ENCODE results near the gene KPNA5. TPM values are rescaled to one million over a fixed set of nuclear protein-coding genes. Genes with fewer than 3 reads are reported as not detected.

KPNA5 gene
- total and polyA plus RNA-seq, 2 of the 8 experiments (the other 6 are each of a cell fraction or from before 2014, with no cell fraction given) = 2.0 to 9.7 TPM

GRCh38 chr6:116705917-116706316 lies 24.9 kb downstream of the KPNA5 start:
- Histone ChIP-seq H3K18ac (ENCODE audit: extremely low read depth, low read length) (no peak overlapping the region), H3K9ac (replicated peaks in 1 of 4; ENCODE audit: extremely low read depth in 1 of 4, low read depth in 3 of 4, low read length in 3 of 4) (no peak overlapping the region), H3K27me3 (replicated peaks in 1 of 4; ENCODE audit: control insufficient read depth in 3 of 4, extremely low read depth in 1 of 4, insufficient read depth in 3 of 4, low read length in 3 of 4) (no peaks in the 10 kb centered on the region), H3K4me3 (ENCODE audit: extremely low read depth in 1 of 4, insufficient read depth in 2 of 4, low read depth in 3 of 4, low read length in 4 of 4) (no peak overlapping the region), H2AFZ (ENCODE audit: low read length) (no peak overlapping the region), H2BK15ac (ENCODE audit: low read length) (no peak overlapping the region), H3K14ac (ENCODE audit: insufficient read length) (no peak overlapping the region), H3K56ac (replicated peaks; ENCODE audit: insufficient read length, low read depth, low read length) (no peak overlapping the region), H3K4ac (replicated peaks; ENCODE audit: insufficient read length, low read depth, low read length) (no peak overlapping the region), H3K4me1 (replicated peaks in 1 of 4; ENCODE audit: control insufficient read depth in 3 of 4, insufficient read depth in 4 of 4, low read length in 3 of 4) (no peaks in the 10 kb centered on the region), H2BK12ac (ENCODE audit: low read depth, low read length) (no peak overlapping the region), H3K23ac (ENCODE audit: insufficient read length) (no peak overlapping the region), H4K5ac (ENCODE audit: insufficient read length, low read depth, low read length) (no peak overlapping the region), H3K36me3 (ENCODE audit: control insufficient read depth in 2 of 4, insufficient read depth in 4 of 4, low read length in 3 of 4) (peaks cover 2 to 57% (median 12%) of the 10 kb centered on the region in 4 experiments; a peak in 6 of 8 replicates), H3K4me2 (ENCODE audit: insufficient read depth in 1 of 2, low read depth in 2 of 2, low read length in 2 of 2) (no peak overlapping the region), H3K9me3 (ENCODE audit: insufficient read depth in 2 of 2, low read depth in 1 of 2, low read length in 1 of 2) (no peaks in the 10 kb centered on the region), H4K8ac (ENCODE audit: extremely low read depth, insufficient read depth, low read length) (no peak overlapping the region), H2AK5ac (ENCODE audit: low read depth, low read length) (no peak overlapping the region), H3K27ac (ENCODE audit: low read depth, low read length) (no peak overlapping the region), H3K79me2 (ENCODE audit: control insufficient read depth in 1 of 2, insufficient read depth in 2 of 2, low read length in 2 of 2) (no peaks in the 10 kb centered on the region), H3K23me2 (ENCODE audit: low read depth, low read length) (no peaks in the 10 kb centered on the region), H2BK5ac (ENCODE audit: low read depth, low read length) (no peak overlapping the region), H3K79me1 (ENCODE audit: low read depth, low read length) (no peaks in the 10 kb centered on the region), H4K91ac (replicated peaks; ENCODE audit: insufficient read length, low read length) (no peak overlapping the region), H2BK120ac (replicated peaks; ENCODE audit: low read depth, low read length) (no peak overlapping the region), H2BK20ac (ENCODE audit: low read length) (no peak overlapping the region), H4K20me1 (replicated peaks in 1 of 2; ENCODE audit: control insufficient read depth in 1 of 2, insufficient read depth in 2 of 2, low read length in 2 of 2) (no peaks in the 10 kb centered on the region)
- no peak for DNase-seq (ENCODE audit: low read depth in 1 of 2, low spot score in 2 of 2)
- WGBS, 2 experiments (ENCODE audit: extremely low coverage in 1 of 2, insufficient coverage in 1 of 2, insufficient read length in 1 of 2, insufficient replicate concordance in 2 of 2, low coverage in 1 of 2, low lambda C conversion rate in 2 of 2, missing lambda C conversion rate in 1 of 2) = 93% methylated on average over 1 of the region's 1 CpG; no CpG with 5 or more reads in 1 of the 2 experiments
- ChIA-PET POLR2A (ENCODE audit: partially characterized antibody) (interaction anchor here (1.2 kb wide), 1 partner anchor 9 kb away, joined by 3 read pairs; no protein-coding TSS in a partner anchor), CTCF (ENCODE audit: partially characterized antibody) (interaction anchor here (0.6 to 1.0 kb wide), 2 partner anchors 9 to 37 kb away, joined by 3 read pairs; no protein-coding TSS in a partner anchor)
- no peak for FAIRE-seq
- TF ChIP-seq SIRT6 (IDR thresholded peaks at IDR 0.05; ENCODE audit: low read length) (no peak), CBX8 (IDR thresholded peaks at IDR 0.05; ENCODE audit: borderline replicate concordance, low read depth, low read length) (no peak), YY1 (IDR thresholded peaks at IDR 0.05; ENCODE audit: low read depth, low read length) (no peak), POLR2AphosphoS5 (IDR thresholded peaks at IDR 0.05; ENCODE audit: low read depth, low read length) (no peak), KDM4A (IDR thresholded peaks at IDR 0.05; ENCODE audit: low read depth, low read length, severe bottlenecking) (no peak), HDAC6 (IDR thresholded peaks at IDR 0.05; ENCODE audit: low read depth, low read length) (no peak), FOSL1 (IDR thresholded peaks at IDR 0.05; ENCODE audit: insufficient read depth, low read depth, low read length) (no peak), RBBP5 (IDR thresholded peaks at IDR 0.05; ENCODE audit: borderline replicate concordance, low read depth, low read length) (no peak)
